Uterus (tissue), 4 donors: ENCODE data around the gene AP1S3. TPM values are rescaled to one million over a fixed set of nuclear protein-coding genes. Genes with fewer than 3 reads are reported as not detected.

ENCODE experiments used
- DNase-seq, 2 donors: peaks; one replicate each; pipeline ENCODE4 v3.0.0-alpha.2; 2019 to 2020
- H3K27ac ChIP-seq, 2 donors: fragments of 200-600 bp; sonication (generic); 1 replicate in 1 of 2; 2 replicates in 1 of 2; pipeline ENCODE4 v1.5.1; 2016 to 2018
- H3K27me3 ChIP-seq, 2 donors: fragments of 200-600 bp; sonication (generic); one replicate each; pipeline ENCODE4 v1.5.1; 2018 to 2019; ENCODE audit warnings: control low read depth in 1 of 2
- H3K36me3 ChIP-seq, 2 donors: fragments of 200-600 bp; sonication (generic); one replicate each; pipeline ENCODE4 v1.5.1; 2019; ENCODE audit warnings: control low read depth in 1 of 2
- H3K4me1 ChIP-seq, 2 donors: fragments of 200-600 bp; sonication (generic); one replicate each; pipeline ENCODE4 v1.5.1; 2018 to 2019; ENCODE audit warnings: control low read depth in 1 of 2
- H3K4me3 ChIP-seq, 2 donors: fragments of 200-600 bp; sonication (generic); 1 replicate in 1 of 2; 2 replicates in 1 of 2; pipeline ENCODE4 v1.5.1; 2018 to 2019; ENCODE audit warnings: mild to moderate bottlenecking in 1 of 2
- H3K9me3 ChIP-seq, 2 donors: fragments of 200-600 bp; sonication (generic); one replicate each; pipeline ENCODE4 v1.5.1; 2019; ENCODE audit warnings: control low read depth in 1 of 2
- POLR2A ChIP-seq, 2 donors: fragments of 450-650 bp; IDR thresholded peaks; one replicate each; pipeline ENCODE4 v1.6.1; 2016; ENCODE audit warnings: antibody characterized with exemption in 2 of 2, mild to moderate bottlenecking in 1 of 2, moderate library complexity in 1 of 2
- intact Hi-C: fragments of 100-400 bp; cut with DNase I; formaldehyde crosslinking; loops from one replicate; pipeline ENCODE4 v1.15.1; 2023; ENCODE audit warnings: low total_unique reads
- total RNA-seq, 4 donors: library from RNA; depleted of rRNA in 3 of 4; stranded (reverse); fragments of >200 nt in 3 of 4; gene quantifications; one replicate each; pipeline versions ENCODE4 v1.1.0 to v1.2.4, GENCODE V29; 2014 to 2023
- TF ChIP-seq, protein P1 (sequence below), 4 experiments: fragments of 200-600 bp in 2 of 4; fragments of 450-650 bp in 2 of 4; sonication (generic) in 2 of 4; IDR thresholded peaks; one replicate each; pipeline ENCODE4 v1.5.1; 2016 to 2019; ENCODE audit warnings: antibody characterized with exemption in 4 of 4, mild to moderate bottlenecking in 2 of 4, moderate library complexity in 1 of 4
- donor health status: DM: yes; HTN: yes; CAD: no.

AP1S3 gene
- total RNA-seq, 4 donors from 2014 or later: 2.0 to 5.6 TPM; not detected in 2

- no peak overlapping the region for H3K27ac ChIP-seq
- no peaks in the 10 kb centered on the region for H3K27me3 ChIP-seq
- H3K4me1 ChIP-seq: peaks cover 0 to 6% of the 10 kb centered on the region in 2 donors
- H3K9me3 ChIP-seq: no peaks in the 10 kb centered on the region
- DNase-seq: no peak
- H3K4me3 ChIP-seq: no peak overlapping the region
- H3K36me3 ChIP-seq: no peaks in the 10 kb centered on the region
- TF ChIP-seq, protein P1, sequence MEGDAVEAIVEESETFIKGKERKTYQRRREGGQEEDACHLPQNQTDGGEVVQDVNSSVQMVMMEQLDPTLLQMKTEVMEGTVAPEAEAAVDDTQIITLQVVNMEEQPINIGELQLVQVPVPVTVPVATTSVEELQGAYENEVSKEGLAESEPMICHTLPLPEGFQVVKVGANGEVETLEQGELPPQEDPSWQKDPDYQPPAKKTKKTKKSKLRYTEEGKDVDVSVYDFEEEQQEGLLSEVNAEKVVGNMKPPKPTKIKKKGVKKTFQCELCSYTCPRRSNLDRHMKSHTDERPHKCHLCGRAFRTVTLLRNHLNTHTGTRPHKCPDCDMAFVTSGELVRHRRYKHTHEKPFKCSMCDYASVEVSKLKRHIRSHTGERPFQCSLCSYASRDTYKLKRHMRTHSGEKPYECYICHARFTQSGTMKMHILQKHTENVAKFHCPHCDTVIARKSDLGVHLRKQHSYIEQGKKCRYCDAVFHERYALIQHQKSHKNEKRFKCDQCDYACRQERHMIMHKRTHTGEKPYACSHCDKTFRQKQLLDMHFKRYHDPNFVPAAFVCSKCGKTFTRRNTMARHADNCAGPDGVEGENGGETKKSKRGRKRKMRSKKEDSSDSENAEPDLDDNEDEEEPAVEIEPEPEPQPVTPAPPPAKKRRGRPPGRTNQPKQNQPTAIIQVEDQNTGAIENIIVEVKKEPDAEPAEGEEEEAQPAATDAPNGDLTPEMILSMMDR (IDR thresholded peaks at IDR 0.05): no peak
- TF ChIP-seq POLR2A (IDR thresholded peaks at IDR 0.05): no peak
- intact Hi-C loops: no loop called here
Measured at GRCh38 chr2:223720367-223720766, 117.0 kb downstream of the AP1S3 start.

- no peaks in the 10 kb centered on the region for H3K4me1 ChIP-seq
- no peaks in the 10 kb centered on the region for H3K9me3 ChIP-seq
- intact Hi-C loops: no loop called here
- no peaks in the 10 kb centered on the region for H3K36me3 ChIP-seq
- no peak for DNase-seq
- H3K27me3 ChIP-seq: no peaks in the 10 kb centered on the region
- H3K4me3 ChIP-seq: no peak overlapping the region
- no peak overlapping the region for H3K27ac ChIP-seq
- no peak for TF ChIP-seq POLR2A (IDR thresholded peaks at IDR 0.05)
- TF ChIP-seq, protein P1 (IDR thresholded peaks at IDR 0.05): no peak
Measured at GRCh38 chr2:223712642-223713041, 124.7 kb downstream of the AP1S3 start.

DNA sequence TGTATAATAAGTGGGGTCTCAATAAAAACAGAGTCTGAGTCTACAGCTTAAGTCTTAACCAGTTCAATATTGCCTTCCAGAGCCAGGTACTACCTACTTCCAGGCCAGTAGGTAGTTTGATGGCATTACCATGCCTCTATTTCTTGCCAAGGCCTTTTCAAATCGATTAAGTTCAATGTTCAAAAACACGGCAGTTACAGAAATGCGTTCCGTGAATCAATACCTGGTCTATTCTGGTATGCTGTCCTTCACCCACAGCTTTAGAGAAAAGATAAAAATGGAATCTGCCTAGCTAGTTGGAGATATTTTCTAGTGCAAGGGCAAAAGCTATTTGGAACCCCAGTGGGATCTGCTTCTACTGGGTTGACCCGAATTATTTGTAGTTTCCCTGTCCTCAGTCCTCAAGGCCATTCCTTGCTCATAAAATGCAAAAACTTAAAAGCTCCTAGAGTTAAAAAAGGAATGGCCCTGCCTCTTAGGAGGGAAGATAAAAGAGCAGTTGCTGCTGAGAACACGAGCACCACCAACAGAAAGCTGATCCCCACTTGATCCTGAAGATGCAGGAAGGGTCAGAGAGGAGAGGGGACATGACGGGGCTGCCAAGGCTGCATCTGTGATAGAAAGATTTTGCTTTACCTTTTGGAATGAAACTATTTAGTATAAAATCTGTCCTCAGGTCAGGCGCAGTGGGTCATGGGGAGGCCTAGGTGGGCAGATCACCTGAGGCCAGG is 125.6 kb downstream of the AP1S3 start:
- Histone ChIP-seq H3K27me3 (no peaks in the 10 kb centered on the region), H3K36me3 (no peaks in the 10 kb centered on the region), H3K4me1 (no peaks in the 10 kb centered on the region), H3K27ac (no peak overlapping the region), H3K4me3 (no peak overlapping the region), H3K9me3 (no peaks in the 10 kb centered on the region)
- TF ChIP-seq, protein P1 (IDR thresholded peaks at IDR 0.05): no peak
- TF ChIP-seq POLR2A (IDR thresholded peaks at IDR 0.05): no peak
- intact Hi-C loops: no loop called here
- DNase-seq: no peak

Other genes starting within 250 kb of the AP1S3 start
- 1 to 10 TPM in 1 of 4 donors, under 1 TPM in 1, not detected in 2; 0.95 to 5.0 TPM for gene SCG2, start 235.2 kb downstream of the AP1S3 start, total RNA-seq
- gene WDFY1, start 107.8 kb upstream of the AP1S3 start, total RNA-seq: 100 to 1,000 TPM in 1 of 4 donors, 10 to 100 TPM in 3; 17.2 to 112 (median 39.1) TPM
- gene MRPL44, start 119.9 kb upstream of the AP1S3 start, total RNA-seq: 10 to 100 TPM in 3 of 4 donors, 1 to 10 TPM in 1; 5.9 to 45.3 (median 13.8) TPM
- 10 to 100 TPM in 1 of 4 donors, 1 to 10 TPM in 2, under 1 TPM in 1; 0.26 to 62.1 (median 6.7) TPM for gene SERPINE2, start 201.7 kb upstream of the AP1S3 start, total RNA-seq